ENCODE measurements around the gene LARGE1.
"Not testable (repeated sequence)": the region's sequence is repeated elsewhere in the genome, so short reads cannot be mapped to it uniquely, and the experiment has no call there.

The LARGE1 gene

DNA sequence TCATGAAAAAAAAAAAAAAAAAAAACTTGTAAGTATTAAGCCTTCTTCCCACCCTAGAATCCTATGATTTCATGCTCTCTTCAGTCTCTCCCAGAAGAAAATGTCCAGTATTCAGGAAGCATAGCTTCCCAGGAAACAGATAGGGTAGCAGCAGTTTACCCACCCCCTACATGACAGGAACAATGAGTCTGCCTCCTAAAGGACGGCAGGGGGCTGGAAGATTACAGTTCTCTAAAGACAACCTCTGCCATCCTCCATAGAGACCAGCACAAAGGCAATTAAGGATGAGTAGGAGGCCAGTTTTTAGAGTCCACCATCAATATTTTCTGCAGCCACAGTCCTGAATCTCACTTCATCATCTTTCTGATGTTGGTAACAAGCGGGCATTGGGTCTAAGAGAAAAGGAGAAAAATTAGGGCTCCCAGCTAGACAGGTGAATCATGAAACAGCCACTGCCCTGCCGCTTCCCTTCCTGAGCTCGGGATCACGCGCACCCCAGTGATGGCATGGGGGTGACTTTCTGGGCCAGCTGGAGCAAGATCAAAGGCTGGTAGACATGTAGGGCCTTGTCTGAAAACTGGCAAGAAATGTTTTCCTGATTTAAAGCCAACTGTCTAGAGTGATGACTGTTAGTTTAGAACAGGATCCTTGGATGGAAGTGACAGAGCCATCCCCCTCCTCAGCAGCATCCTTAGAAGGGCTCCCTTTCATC, 322.8 kb downstream of the LARGE1 start:
- DNase-seq (ENCODE audit: low spot score) = no peak

GRCh38 chr22:33593818-33594217, 326.5 kb downstream of the LARGE1 start:
- no peak for DNase-seq (ENCODE audit: low spot score)

GRCh38 chr22:33591946-33592345, 328.3 kb downstream of the LARGE1 start:
- DNase-seq (ENCODE audit: low spot score) = no peak

- no peak for DNase-seq (ENCODE audit: low spot score)
Observed at GRCh38 chr22:33589297-33589696, 331.0 kb downstream of the LARGE1 start.

DNA sequence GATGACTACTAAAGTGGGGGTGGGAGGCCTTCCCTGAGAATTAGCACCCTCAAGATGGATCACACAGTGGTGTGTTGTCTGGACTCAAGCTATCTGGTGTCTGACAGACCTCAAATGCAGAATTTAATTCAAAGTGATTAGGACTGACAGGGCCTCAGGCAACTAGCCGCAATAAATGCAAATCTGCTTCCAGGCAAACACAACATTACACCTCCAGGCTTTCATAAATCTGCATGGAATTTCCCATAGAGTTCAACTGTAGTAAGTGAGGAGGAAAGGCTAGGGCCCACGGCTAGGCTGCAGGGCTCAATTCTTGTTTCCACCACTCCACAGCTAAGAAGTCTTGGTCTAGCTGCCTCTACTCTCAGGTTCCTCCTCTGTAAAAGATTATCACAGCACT, 331.4 kb downstream of the LARGE1 start:
- DNase-seq (ENCODE audit: low spot score) = no peak

GRCh38 chr22:33584152-33584551, 336.1 kb downstream of the LARGE1 start:
- DNase-seq (ENCODE audit: low spot score) = no peak

- DNase-seq (ENCODE audit: low spot score) = no peak
Observed at GRCh38 chr22:33582822-33583400, 337.4 kb downstream of the LARGE1 start.

GRCh38 chr22:33580310-33580709, 340.0 kb downstream of the LARGE1 start:
- DNase-seq (ENCODE audit: low spot score) = no peak

GRCh38 chr22:33579448-33580093, 340.7 kb downstream of the LARGE1 start:
- DNase-seq (ENCODE audit: low spot score) = no peak

GRCh38 chr22:33578752-33579151, 341.5 kb downstream of the LARGE1 start:
- no peak for DNase-seq (ENCODE audit: low spot score)

DNA sequence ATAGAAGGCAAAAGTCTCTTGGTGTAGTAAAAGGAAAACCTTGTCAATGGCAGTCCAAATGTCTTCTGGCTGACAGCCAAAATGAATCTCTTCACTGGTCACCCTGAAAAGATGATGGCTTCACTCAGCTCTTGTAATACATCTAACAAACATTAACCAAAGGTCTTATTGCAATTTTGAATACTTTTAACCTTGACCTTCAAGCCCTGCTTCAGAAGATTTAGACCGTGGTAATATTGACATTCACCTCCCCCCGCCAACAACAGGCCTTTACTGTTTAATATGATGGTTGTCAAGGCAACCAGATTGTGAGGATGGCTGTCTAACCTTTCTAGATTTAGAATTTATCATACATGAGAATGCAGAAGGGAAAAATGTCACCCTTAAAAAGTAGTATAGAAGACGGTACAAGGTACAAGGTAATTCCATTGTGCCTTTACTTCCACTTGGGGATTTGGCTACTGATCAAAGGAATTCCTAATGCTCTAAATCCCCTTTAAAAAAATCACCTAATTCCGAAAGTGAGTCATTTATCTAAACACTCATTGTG, 342.3 kb downstream of the LARGE1 start:
- no peak for DNase-seq (ENCODE audit: low spot score)

DNA sequence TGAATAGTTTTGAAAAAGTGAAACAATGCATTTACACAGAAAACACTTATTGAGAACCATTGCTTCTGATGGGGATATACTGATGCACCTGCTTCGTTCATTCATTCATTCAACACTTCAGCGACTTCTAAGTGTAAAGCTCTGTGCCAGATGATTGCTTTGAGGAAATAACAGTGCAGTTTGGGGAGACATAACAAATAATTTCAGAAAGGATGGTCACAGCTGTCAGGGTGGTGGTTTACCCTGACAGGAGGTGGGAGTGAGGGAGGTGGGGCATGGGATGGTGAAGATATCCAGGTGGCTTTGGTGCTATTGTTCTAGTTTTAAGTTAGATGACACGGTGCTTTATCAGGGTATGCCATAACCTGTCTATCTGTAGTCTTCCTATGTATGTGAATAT, 344.1 kb downstream of the LARGE1 start:
- DNase-seq (ENCODE audit: low spot score) = no peak

DNA sequence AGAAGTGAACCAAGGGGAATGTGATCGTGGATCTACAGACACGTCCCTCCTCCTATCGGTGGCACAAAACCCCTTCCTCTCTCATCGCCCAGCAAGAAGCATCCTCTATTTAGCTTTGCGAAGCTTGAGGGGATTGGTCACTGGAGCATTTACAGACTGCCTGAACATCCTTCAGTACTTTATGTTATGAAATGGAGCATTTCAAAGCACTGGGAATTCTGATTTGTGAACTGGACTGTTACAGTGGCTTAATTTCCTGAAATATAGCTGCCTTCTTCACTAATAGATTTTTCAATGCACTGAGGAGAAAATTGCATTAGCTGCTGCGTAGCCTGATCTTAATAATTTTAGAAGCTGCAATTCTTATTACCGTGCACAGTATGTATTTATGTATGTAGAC, 344.5 kb downstream of the LARGE1 start:
- no peak for DNase-seq (ENCODE audit: low spot score)

DNA sequence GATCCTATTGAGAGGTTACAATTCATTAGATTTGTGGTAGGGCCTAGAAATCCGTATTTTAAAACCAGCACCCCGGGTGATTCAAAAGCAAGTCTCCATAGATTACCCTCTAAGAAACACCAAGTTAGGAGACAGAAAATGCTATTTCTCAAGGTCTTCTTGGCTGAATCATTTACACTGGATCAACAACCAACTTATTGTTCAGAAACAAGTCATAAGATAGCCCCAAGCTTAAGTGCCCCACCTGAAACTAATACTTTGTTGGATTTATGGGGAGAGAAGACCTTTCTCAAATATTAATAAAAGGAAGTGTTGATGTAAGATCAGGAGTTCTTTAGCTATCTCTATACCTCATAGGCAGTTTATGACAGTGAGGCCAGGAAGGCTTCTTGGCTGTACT, 345.2 kb downstream of the LARGE1 start:
- DNase-seq (ENCODE audit: low spot score) = no peak

GRCh38 chr22:33573479-33573878, 346.8 kb downstream of the LARGE1 start:
- no peak for DNase-seq (ENCODE audit: low spot score)

GRCh38 chr22:33572086-33572485, 348.2 kb downstream of the LARGE1 start:
- DNase-seq (ENCODE audit: low spot score) = no peak

GRCh38 chr22:33570110-33570509, 350.2 kb downstream of the LARGE1 start:
- DNase-seq (ENCODE audit: low spot score) = no peak

DNA sequence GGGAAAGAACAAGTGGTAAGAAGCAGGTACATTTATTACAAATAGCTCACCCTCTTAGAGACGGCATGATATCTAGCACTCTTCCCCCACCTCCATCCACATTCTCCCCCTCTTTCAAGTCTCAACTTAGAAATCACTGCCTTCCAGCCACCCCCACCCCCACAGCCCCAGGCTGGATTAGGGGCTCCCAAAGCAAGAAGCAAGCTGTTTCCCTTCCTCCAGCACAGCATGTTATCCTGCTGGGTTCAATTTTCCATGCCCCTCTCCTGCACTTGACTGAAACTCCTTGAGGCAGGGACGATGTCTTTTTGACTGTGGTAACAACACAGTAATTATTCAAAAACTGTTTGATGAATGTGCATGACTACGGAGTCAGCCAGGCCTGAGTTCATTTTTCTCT, 350.7 kb downstream of the LARGE1 start:
- DNase-seq (ENCODE audit: low spot score) = no peak

DNA sequence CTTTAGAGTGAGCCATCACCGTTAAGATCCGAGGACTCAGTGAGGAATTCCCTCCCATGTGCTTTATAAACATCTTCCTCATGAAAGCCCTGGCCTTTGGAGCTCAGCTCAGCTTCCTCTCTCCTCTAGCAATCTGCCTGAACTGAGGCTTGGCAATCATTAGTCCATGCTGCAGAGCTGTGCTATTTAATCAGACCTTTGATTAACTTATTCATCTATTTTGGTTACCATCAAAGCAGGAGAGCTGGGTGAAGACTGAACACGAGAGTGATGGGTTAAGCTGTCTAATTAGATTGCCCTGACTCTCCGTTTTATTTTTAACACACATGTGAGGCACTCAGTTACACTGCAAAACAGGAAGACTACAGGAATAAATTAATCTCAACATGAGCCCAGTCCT, 351.3 kb downstream of the LARGE1 start:
- DNase-seq (ENCODE audit: low spot score) = no peak

GRCh38 chr22:33566495-33566894, 353.8 kb downstream of the LARGE1 start:
- DNase-seq (ENCODE audit: low spot score) = not testable (repeated sequence)

GRCh38 chr22:33565580-33565995, 354.7 kb downstream of the LARGE1 start:
- no peak for DNase-seq (ENCODE audit: low spot score)

DNA sequence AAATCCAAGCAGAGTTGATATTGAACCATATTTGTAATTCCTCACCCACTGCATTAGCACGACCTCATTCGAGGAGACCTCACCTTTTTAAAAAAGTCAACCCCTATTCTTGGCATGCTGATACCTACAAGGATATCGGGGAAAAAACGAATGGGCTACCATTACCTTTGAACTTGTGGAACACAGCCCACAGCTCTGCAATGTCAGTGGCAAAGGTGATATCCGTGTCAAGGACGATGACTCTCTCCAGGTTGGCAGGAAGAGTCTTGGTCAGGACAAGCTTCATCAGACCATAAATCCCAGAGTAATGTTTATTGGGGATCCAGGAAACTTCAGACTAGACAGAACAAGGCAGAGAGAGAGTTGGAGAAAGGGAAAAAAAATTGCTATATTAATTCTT, 355.6 kb downstream of the LARGE1 start:
- no peak for DNase-seq (ENCODE audit: low spot score)

All from left forelimb (tissue), 1 donor.